Astrocyte (in vitro differentiated cells and primary cell): ENCODE results near the gene MDK. TPM values are rescaled to one million over a fixed set of nuclear protein-coding genes. Genes with fewer than 3 reads are reported as not detected.

Experiments used
- DNase-seq: peaks from one replicate; pipeline ENCODE4 v3.0.0-alpha.2; 2010; ENCODE audit warnings: low read depth
- FAIRE-seq: peaks from 2 replicates; lab custom pipeline; 2011; peaks lifted over from hg19 to GRCh38; lab: Jason Lieb, UNC
- H2AFZ ChIP-seq: 2 replicates; pipeline ENCODE4 v1.6.0; 2012; ENCODE audit warnings: low read depth, low read length, inconsistent platforms
- H3K27ac ChIP-seq: 2 replicates; pipeline ENCODE4 v1.5.1; 2011; ENCODE audit warnings: low read depth, low read length, inconsistent platforms
- H3K27me3 ChIP-seq: 2 replicates; pipeline ENCODE4 v1.6.0; 2011; ENCODE audit warnings: low read length, inconsistent platforms; ENCODE audit not compliant: insufficient read depth
- H3K36me3 ChIP-seq: 2 replicates; pipeline ENCODE4 v1.5.1; 2011; ENCODE audit warnings: low read length, inconsistent platforms; ENCODE audit not compliant: insufficient read depth
- H3K4me1 ChIP-seq: 2 replicates; pipeline ENCODE4 v1.5.1; 2011; ENCODE audit warnings: low read length, inconsistent platforms; ENCODE audit not compliant: insufficient read depth
- H3K4me2 ChIP-seq: 2 replicates; pipeline ENCODE4 v1.6.0; 2012; ENCODE audit warnings: low read length, inconsistent platforms
- H3K4me3 ChIP-seq: 2 replicates; pipeline ENCODE4 v1.5.1; 2011; ENCODE audit warnings: low read depth, mild to moderate bottlenecking, low read length, inconsistent platforms; ENCODE audit not compliant: insufficient read depth
- H3K79me2 ChIP-seq: 2 replicates; pipeline ENCODE4 v1.6.0; 2012; ENCODE audit warnings: mild to moderate bottlenecking, low read length, inconsistent platforms; ENCODE audit not compliant: insufficient read depth
- H3K9ac ChIP-seq: 2 replicates; pipeline ENCODE4 v1.6.0; 2012; ENCODE audit warnings: mild to moderate bottlenecking, low read length, inconsistent platforms
- H3K9me3 ChIP-seq: 2 replicates; pipeline ENCODE4 v1.5.1; 2012; ENCODE audit warnings: low read depth, mild to moderate bottlenecking, low read length, inconsistent platforms; ENCODE audit not compliant: insufficient read depth
- H4K20me1 ChIP-seq: 2 replicates; pipeline ENCODE4 v1.6.0; 2012; ENCODE audit warnings: low read length, inconsistent platforms; ENCODE audit not compliant: insufficient read depth
- H3K27ac Mint-ChIP-seq: one replicate; pipeline ENCODE4 v1.8.0; 2021; ENCODE audit warnings: mild to moderate bottlenecking, mixed read lengths; ENCODE audit not compliant: unreplicated experiment
- H3K27me3 Mint-ChIP-seq: one replicate; pipeline ENCODE4 v1.8.0; 2021; ENCODE audit warnings: low read depth, mixed read lengths; ENCODE audit not compliant: unreplicated experiment
- H3K36me3 Mint-ChIP-seq: one replicate; pipeline ENCODE4 v1.8.0; 2021; ENCODE audit warnings: low read depth, mixed read lengths; ENCODE audit not compliant: unreplicated experiment
- H3K4me1 Mint-ChIP-seq: one replicate; pipeline ENCODE4 v1.8.0; 2021; ENCODE audit warnings: low read depth, mixed read lengths; ENCODE audit not compliant: unreplicated experiment
- H3K4me3 Mint-ChIP-seq: one replicate; pipeline ENCODE4 v1.8.0; 2021; ENCODE audit warnings: mild to moderate bottlenecking, moderate library complexity, mixed read lengths; ENCODE audit not compliant: unreplicated experiment
- H3K9me3 Mint-ChIP-seq: one replicate; pipeline ENCODE4 v1.8.0; 2021; ENCODE audit warnings: mild to moderate bottlenecking, mixed read lengths; ENCODE audit not compliant: unreplicated experiment
- CTCF ChIP-seq: IDR thresholded peaks from 2 replicates; pipeline ENCODE4 v1.5.1; 2011; ENCODE audit warnings: low read depth, mild to moderate bottlenecking, inconsistent platforms, low read length, moderate library complexity; ENCODE audit not compliant: insufficient read depth
- EZH2 ChIP-seq: IDR thresholded peaks from 2 replicates; pipeline ENCODE4 v1.6.1; 2012; ENCODE audit warnings: mild to moderate bottlenecking, low read length, inconsistent platforms; ENCODE audit not compliant: insufficient read depth
- total RNA-seq: library from RNA; stranded (reverse); gene quantifications from 2 replicates; pipeline ENCODE4 v1.2.1, GENCODE V29; 2021

Gene MDK
- total RNA-seq, 1 donor from 2014 or later = 325 TPM

- Histone ChIP-seq H3K4me3 (peak overlapping the region; percentile 46), H3K27ac (no peak overlapping the region), H3K4me1 (peaks cover 16% of the 10 kb centered on the region), H4K20me1 (peaks cover 41% of the 10 kb centered on the region), H3K4me2 (peak overlapping the region; percentile 83), H3K36me3 (peaks cover 3% of the 10 kb centered on the region), H3K9ac (no peak overlapping the region), H3K79me2 (no peaks in the 10 kb centered on the region), H3K27me3 (peaks cover 27% of the 10 kb centered on the region), H3K9me3 (no peaks in the 10 kb centered on the region), H2AFZ (no peak overlapping the region)
- Mint-ChIP-seq H3K4me3 (no peak overlapping the region), H3K36me3 (peaks cover 3% of the 10 kb centered on the region), H3K9me3 (no peaks in the 10 kb centered on the region), H3K27ac (no peak overlapping the region), H3K4me1 (no peaks in the 10 kb centered on the region), H3K27me3 (peaks cover 28% of the 10 kb centered on the region)
- no peak for TF ChIP-seq CTCF
- TF ChIP-seq EZH2 = no peak
- FAIRE-seq (no peak), DNase-seq (no peak)
Observed at GRCh38 chr11:46391186-46391577, 9.7 kb downstream of the MDK start.

- peaks cover 16% of the 10 kb centered on the region for H3K4me1 ChIP-seq
- H3K4me3 ChIP-seq = peak within 1 kb of the TSS; percentile 46
- H3K36me3 Mint-ChIP-seq = peaks cover 3% of the 10 kb centered on the region
- H3K9ac ChIP-seq = no peak within 1 kb of the TSS
- no peaks in the 10 kb centered on the region for H3K9me3 Mint-ChIP-seq
- peak within 1 kb of the TSS; percentile 83 for H3K4me3 Mint-ChIP-seq
- peak within 1 kb of the TSS; percentile 56 for H2AFZ ChIP-seq
- peak within 1 kb of the TSS; percentile 91 for H3K4me2 ChIP-seq
- no peaks in the 10 kb centered on the region for H3K79me2 ChIP-seq
- no peaks in the 10 kb centered on the region for H3K9me3 ChIP-seq
- no peak for DNase-seq
- H3K27me3 Mint-ChIP-seq = peaks cover 22% of the 10 kb centered on the region
- no peaks in the 10 kb centered on the region for H3K4me1 Mint-ChIP-seq
- H3K27ac Mint-ChIP-seq = no peak within 1 kb of the TSS
- TF ChIP-seq EZH2 = peak; percentile 79
- no peak for TF ChIP-seq CTCF
- FAIRE-seq = no peak
- no peak within 1 kb of the TSS for H3K27ac ChIP-seq
- H4K20me1 ChIP-seq = peaks cover 42% of the 10 kb centered on the region
- H3K27me3 ChIP-seq = peaks cover 27% of the 10 kb centered on the region
- peaks cover 4% of the 10 kb centered on the region for H3K36me3 ChIP-seq
Observed at GRCh38 chr11:46391578-46392420, 10.3 kb downstream of the MDK start, which contains the start of gene CHRM4. Gene CHRM4 (minus strand): TSS chr11:46391776. CDS start chr11:46386557, 5,219 bp downstream.
